Measurements from ENCODE around the gene AR. TPM values are rescaled to one million over a fixed set of nuclear protein-coding genes. Genes with fewer than 3 reads are reported as not detected.
A peak's percentile ranks its signal among the peaks of the same experiment; 100 is the strongest.

AR gene, protein sequence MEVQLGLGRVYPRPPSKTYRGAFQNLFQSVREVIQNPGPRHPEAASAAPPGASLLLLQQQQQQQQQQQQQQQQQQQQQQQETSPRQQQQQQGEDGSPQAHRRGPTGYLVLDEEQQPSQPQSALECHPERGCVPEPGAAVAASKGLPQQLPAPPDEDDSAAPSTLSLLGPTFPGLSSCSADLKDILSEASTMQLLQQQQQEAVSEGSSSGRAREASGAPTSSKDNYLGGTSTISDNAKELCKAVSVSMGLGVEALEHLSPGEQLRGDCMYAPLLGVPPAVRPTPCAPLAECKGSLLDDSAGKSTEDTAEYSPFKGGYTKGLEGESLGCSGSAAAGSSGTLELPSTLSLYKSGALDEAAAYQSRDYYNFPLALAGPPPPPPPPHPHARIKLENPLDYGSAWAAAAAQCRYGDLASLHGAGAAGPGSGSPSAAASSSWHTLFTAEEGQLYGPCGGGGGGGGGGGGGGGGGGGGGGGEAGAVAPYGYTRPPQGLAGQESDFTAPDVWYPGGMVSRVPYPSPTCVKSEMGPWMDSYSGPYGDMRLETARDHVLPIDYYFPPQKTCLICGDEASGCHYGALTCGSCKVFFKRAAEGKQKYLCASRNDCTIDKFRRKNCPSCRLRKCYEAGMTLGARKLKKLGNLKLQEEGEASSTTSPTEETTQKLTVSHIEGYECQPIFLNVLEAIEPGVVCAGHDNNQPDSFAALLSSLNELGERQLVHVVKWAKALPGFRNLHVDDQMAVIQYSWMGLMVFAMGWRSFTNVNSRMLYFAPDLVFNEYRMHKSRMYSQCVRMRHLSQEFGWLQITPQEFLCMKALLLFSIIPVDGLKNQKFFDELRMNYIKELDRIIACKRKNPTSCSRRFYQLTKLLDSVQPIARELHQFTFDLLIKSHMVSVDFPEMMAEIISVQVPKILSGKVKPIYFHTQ
- total RNA-seq (ENCODE audit: unreplicated experiment) = 20.2 TPM
- long read RNA-seq, partial matches to known transcripts = 0 of 1 reads
- long read RNA-seq, other reads (novel, unspliced or antisense) = 1 of 1 reads

GRCh38 chrX:67543818-67544217 is at the start of gene AR:
Gene AR, plus strand, starts transcription at chrX:67544021. Its CDS starts 1,126 bp downstream, at chrX:67545147.
- no peak for TF ChIP-seq CTCF (IDR thresholded peaks at IDR 0.05; ENCODE audit: unreplicated experiment)
- Mint-ChIP-seq H3K4me1 (ENCODE audit: unreplicated experiment) (peaks cover 10% of the 10 kb centered on the region), H3K27ac (ENCODE audit: unreplicated experiment) (peak within 1 kb of the TSS; percentile 30), H3K4me3 (ENCODE audit: unreplicated experiment) (peak within 1 kb of the TSS; percentile 94), H3K27me3 (ENCODE audit: unreplicated experiment) (peaks cover 4% of the 10 kb centered on the region), H3K9me3 (ENCODE audit: unreplicated experiment) (no peaks in the 10 kb centered on the region), H3K36me3 (ENCODE audit: low read depth, unreplicated experiment) (peaks cover 6% of the 10 kb centered on the region)
- DNase-seq (ENCODE audit: low spot score) = peak; percentile 58

GRCh38 chrX:67500617-67501016 is 43.2 kb upstream of the AR start:
- Mint-ChIP-seq H3K4me3 (ENCODE audit: unreplicated experiment) (no peak overlapping the region), H3K36me3 (ENCODE audit: low read depth, unreplicated experiment) (no peaks in the 10 kb centered on the region), H3K4me1 (ENCODE audit: unreplicated experiment) (no peaks in the 10 kb centered on the region), H3K27ac (ENCODE audit: unreplicated experiment) (no peak overlapping the region), H3K27me3 (ENCODE audit: unreplicated experiment) (peaks cover 1% of the 10 kb centered on the region), H3K9me3 (ENCODE audit: unreplicated experiment) (no peaks in the 10 kb centered on the region)
- no peak for DNase-seq (ENCODE audit: low spot score)
- TF ChIP-seq CTCF (IDR thresholded peaks at IDR 0.05; ENCODE audit: unreplicated experiment) = no peak

DNA sequence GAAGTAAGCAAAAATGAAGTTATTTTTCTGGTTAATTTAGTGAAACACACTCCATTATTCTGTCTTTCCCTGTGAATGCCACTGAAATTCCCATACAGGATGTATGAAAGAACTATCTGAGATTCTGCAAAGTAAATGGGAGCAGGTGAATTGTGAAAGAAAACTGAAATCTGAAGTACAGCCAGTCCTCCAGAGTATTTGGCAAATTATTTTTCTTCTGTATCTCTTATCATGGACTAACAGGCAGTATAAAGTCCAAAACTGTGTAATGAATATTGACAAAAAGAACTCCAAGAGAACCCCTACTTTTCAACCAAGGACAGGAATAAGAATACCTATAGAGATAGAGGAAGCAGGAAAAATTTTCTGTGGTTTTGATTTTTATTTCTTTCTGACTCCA is 40.8 kb upstream of the AR start:
- no peak for TF ChIP-seq CTCF (IDR thresholded peaks at IDR 0.05; ENCODE audit: unreplicated experiment)
- H3K36me3 Mint-ChIP-seq (ENCODE audit: low read depth, unreplicated experiment) = no peaks in the 10 kb centered on the region
- H3K27ac Mint-ChIP-seq (ENCODE audit: unreplicated experiment) = no peak overlapping the region
- no peak overlapping the region for H3K4me3 Mint-ChIP-seq (ENCODE audit: unreplicated experiment)
- no peak for DNase-seq (ENCODE audit: low spot score)
- H3K9me3 Mint-ChIP-seq (ENCODE audit: unreplicated experiment) = no peaks in the 10 kb centered on the region
- no peaks in the 10 kb centered on the region for H3K4me1 Mint-ChIP-seq (ENCODE audit: unreplicated experiment)
- H3K27me3 Mint-ChIP-seq (ENCODE audit: unreplicated experiment) = peaks cover 1% of the 10 kb centered on the region

GRCh38 chrX:67503453-67503852 is 40.4 kb upstream of the AR start:
- H3K27ac Mint-ChIP-seq (ENCODE audit: unreplicated experiment) = no peak overlapping the region
- no peaks in the 10 kb centered on the region for H3K4me1 Mint-ChIP-seq (ENCODE audit: unreplicated experiment)
- no peak overlapping the region for H3K4me3 Mint-ChIP-seq (ENCODE audit: unreplicated experiment)
- no peak for DNase-seq (ENCODE audit: low spot score)
- no peak for TF ChIP-seq CTCF (IDR thresholded peaks at IDR 0.05; ENCODE audit: unreplicated experiment)
- no peaks in the 10 kb centered on the region for H3K36me3 Mint-ChIP-seq (ENCODE audit: low read depth, unreplicated experiment)
- peaks cover 1% of the 10 kb centered on the region for H3K27me3 Mint-ChIP-seq (ENCODE audit: unreplicated experiment)
- H3K9me3 Mint-ChIP-seq (ENCODE audit: unreplicated experiment) = no peaks in the 10 kb centered on the region

Data from endothelial cell (in vitro differentiated cells).